H1 (cell line): Measurements from ENCODE around the gene SSC5D.

Source experiments
- CEBPB ChIP-seq: IDR thresholded peaks from 2 replicates; pipeline ENCODE4 v1.6.1; 2012; ENCODE audit warnings: low read depth, low read length
- CTCF ChIP-seq, 3 experiments: IDR thresholded peaks; 1 replicate in 2 of 3; 2 replicates in 1 of 3; pipeline versions ENCODE4 v1.5.1 to v1.6.1; 2011; ENCODE audit warnings: low read length in 3 of 3, mild to moderate bottlenecking in 3 of 3, inconsistent platforms in 2 of 3, low read depth in 1 of 3, moderate library complexity in 1 of 3; ENCODE audit not compliant: insufficient read depth in 1 of 3; ENCODE audit errors: control extremely low read depth in 1 of 3
- EZH2 ChIP-seq: fragments of 200-600 bp; sonication (generic); IDR thresholded peaks from 2 replicates; pipeline ENCODE4 v1.7.1; 2012; ENCODE audit warnings: low read depth, mild to moderate bottlenecking, moderate library complexity, low read length, inconsistent platforms; ENCODE audit not compliant: severe bottlenecking
- GTF2F1 ChIP-seq: IDR thresholded peaks from 2 replicates; pipeline ENCODE4 v1.6.1; 2012; ENCODE audit warnings: low read depth, low read length, improper control_type of control experiment, borderline replicate concordance
- KDM5A ChIP-seq: fragments of 200-600 bp; IDR thresholded peaks from 2 replicates; pipeline ENCODE4 v1.7.1; 2012; ENCODE audit warnings: mild to moderate bottlenecking, low read length, inconsistent platforms, mixed read lengths
- MAX ChIP-seq: IDR thresholded peaks from 2 replicates; pipeline ENCODE4 v1.6.1; 2012; ENCODE audit warnings: inconsistent platforms
- POLR2A ChIP-seq, 2 experiments: IDR thresholded peaks; 1 replicate in 1 of 2; 2 replicates in 1 of 2; pipeline ENCODE4 v1.6.1; 2011; ENCODE audit warnings: low read depth in 2 of 2, low read length in 2 of 2, mild to moderate bottlenecking in 2 of 2; ENCODE audit errors: control extremely low read depth in 1 of 2

GRCh38 chr19:55519451-55520311, 31.4 kb downstream of the SSC5D start:
- TF ChIP-seq CTCF (IDR thresholded peaks at IDR 0.05; ENCODE audit: control extremely low read depth in 1 of 3, insufficient read depth in 1 of 3, low read depth in 1 of 3, low read length in 3 of 3) (no peak), KDM5A (no peak), GTF2F1 (no peak), POLR2A (IDR thresholded peaks at IDR 0.05; ENCODE audit: control extremely low read depth in 1 of 2, low read depth in 2 of 2, low read length in 2 of 2) (no peak), EZH2 (no peak), CEBPB (no peak), MAX (no peak)
